ENCODE results near the gene NRG2.

DNA sequence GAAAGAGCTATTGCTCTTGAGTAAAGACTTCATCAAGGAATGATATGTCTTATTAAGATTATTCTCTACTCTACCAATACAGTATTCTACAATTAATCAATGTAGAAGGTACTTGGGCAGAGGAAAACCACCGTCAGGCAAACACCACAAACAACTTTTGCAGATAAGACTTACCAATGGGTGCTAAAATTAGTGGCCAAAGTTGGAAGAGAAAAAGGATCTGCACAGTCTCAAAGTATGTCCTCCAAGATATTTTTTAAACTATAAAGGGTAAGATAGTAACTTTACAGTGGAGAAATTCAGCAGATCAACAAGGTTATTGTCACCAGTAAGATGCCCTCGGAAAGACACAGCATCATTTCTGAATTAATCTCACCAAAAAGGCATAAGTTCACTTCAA is 38.9 kb downstream of the NRG2 start:
- TF ChIP-seq, protein P1, sequence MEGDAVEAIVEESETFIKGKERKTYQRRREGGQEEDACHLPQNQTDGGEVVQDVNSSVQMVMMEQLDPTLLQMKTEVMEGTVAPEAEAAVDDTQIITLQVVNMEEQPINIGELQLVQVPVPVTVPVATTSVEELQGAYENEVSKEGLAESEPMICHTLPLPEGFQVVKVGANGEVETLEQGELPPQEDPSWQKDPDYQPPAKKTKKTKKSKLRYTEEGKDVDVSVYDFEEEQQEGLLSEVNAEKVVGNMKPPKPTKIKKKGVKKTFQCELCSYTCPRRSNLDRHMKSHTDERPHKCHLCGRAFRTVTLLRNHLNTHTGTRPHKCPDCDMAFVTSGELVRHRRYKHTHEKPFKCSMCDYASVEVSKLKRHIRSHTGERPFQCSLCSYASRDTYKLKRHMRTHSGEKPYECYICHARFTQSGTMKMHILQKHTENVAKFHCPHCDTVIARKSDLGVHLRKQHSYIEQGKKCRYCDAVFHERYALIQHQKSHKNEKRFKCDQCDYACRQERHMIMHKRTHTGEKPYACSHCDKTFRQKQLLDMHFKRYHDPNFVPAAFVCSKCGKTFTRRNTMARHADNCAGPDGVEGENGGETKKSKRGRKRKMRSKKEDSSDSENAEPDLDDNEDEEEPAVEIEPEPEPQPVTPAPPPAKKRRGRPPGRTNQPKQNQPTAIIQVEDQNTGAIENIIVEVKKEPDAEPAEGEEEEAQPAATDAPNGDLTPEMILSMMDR (IDR thresholded peaks at IDR 0.05), result no peak
- no peak for TF ChIP-seq FOXM1 (IDR thresholded peaks at IDR 0.05; ENCODE audit: low read depth)
